ENCODE results near the gene EFCAB13. TPM values are rescaled to one million over a fixed set of nuclear protein-coding genes. Genes with fewer than 3 reads are reported as not detected.
A peak's percentile ranks its signal among the peaks of the same experiment; 100 is the strongest.

EFCAB13 gene
- total RNA-seq, 2 donors from 2014 or later, result 4.3 to 8.9 TPM

GRCh38 chr17:47320879-47321502 is 2.8 kb upstream of the EFCAB13 start:
- no peak for TF ChIP-seq CTCF (conservative IDR thresholded peaks at IDR 0.05)
- Mint-ChIP-seq H3K9me3 (peaks cover 9% of the 10 kb centered on the region), H3K4me1 (peaks cover 2% of the 10 kb centered on the region), H3K27ac (no peak overlapping the region), H3K27me3 (ENCODE audit: insufficient read depth) (peaks cover 25% of the 10 kb centered on the region), H3K36me3 (ENCODE audit: low read depth) (no peaks in the 10 kb centered on the region), H3K4me3 (no peak overlapping the region)
- Histone ChIP-seq H3K27me3 (ENCODE audit: control insufficient read depth, insufficient read depth, low read length, poor library complexity, severe bottlenecking) (no peaks in the 10 kb centered on the region), H3K4me3 (ENCODE audit: low read length) (no peak overlapping the region), H3K9me3 (ENCODE audit: control insufficient read depth, low read length) (peaks cover 16% of the 10 kb centered on the region), H3K4me1 (ENCODE audit: control insufficient read depth, insufficient read depth, low read length) (no peaks in the 10 kb centered on the region), H3K36me3 (ENCODE audit: control insufficient read depth, insufficient read depth, low read length) (no peaks in the 10 kb centered on the region), H3K9ac (ENCODE audit: extremely low read depth, low read length, poor library complexity, severe bottlenecking) (no peak overlapping the region), H3K27ac (ENCODE audit: low read depth, low read length) (no peak overlapping the region)
- 83 to 86% methylated on average over 3 to 5 of the region's 5 CpGs for WGBS, 2 experiments (ENCODE audit: insufficient coverage in 1 of 2, insufficient read length in 1 of 2)
- no peak for DNase-seq

- H3K27ac ChIP-seq (ENCODE audit: low read depth, low read length), result no peak overlapping the region
- peaks cover 3% of the 10 kb centered on the region for H3K4me1 ChIP-seq (ENCODE audit: control insufficient read depth, insufficient read depth, low read length)
- H3K27ac Mint-ChIP-seq, result peak overlapping the region; percentile 99
- H3K36me3 ChIP-seq (ENCODE audit: control insufficient read depth, insufficient read depth, low read length), result no peaks in the 10 kb centered on the region
- WGBS, 2 experiments (ENCODE audit: insufficient coverage in 1 of 2, insufficient read length in 1 of 2), result 79 to 84% methylated on average over 20 to 28 of the region's 28 CpGs
- H3K9me3 ChIP-seq (ENCODE audit: control insufficient read depth, low read length), result peaks cover 16% of the 10 kb centered on the region
- H3K4me3 ChIP-seq (ENCODE audit: low read length), result peak overlapping the region; percentile 74
- no peak for TF ChIP-seq CTCF (conservative IDR thresholded peaks at IDR 0.05)
- peak overlapping the region; percentile 74 for H3K4me3 Mint-ChIP-seq
- no peak overlapping the region for H3K9ac ChIP-seq (ENCODE audit: extremely low read depth, low read length, poor library complexity, severe bottlenecking)
- peaks cover 25% of the 10 kb centered on the region for H3K27me3 Mint-ChIP-seq (ENCODE audit: insufficient read depth)
- H3K9me3 Mint-ChIP-seq, result peaks cover 9% of the 10 kb centered on the region
- no peaks in the 10 kb centered on the region for H3K36me3 Mint-ChIP-seq (ENCODE audit: low read depth)
- H3K27me3 ChIP-seq (ENCODE audit: control insufficient read depth, insufficient read depth, low read length, poor library complexity, severe bottlenecking), result no peaks in the 10 kb centered on the region
- DNase-seq, result peak; percentile 89
- H3K4me1 Mint-ChIP-seq, result peaks cover 8% of the 10 kb centered on the region
Observed at GRCh38 chr17:47324224-47325020, 667 bp downstream of the EFCAB13 start.

DNA sequence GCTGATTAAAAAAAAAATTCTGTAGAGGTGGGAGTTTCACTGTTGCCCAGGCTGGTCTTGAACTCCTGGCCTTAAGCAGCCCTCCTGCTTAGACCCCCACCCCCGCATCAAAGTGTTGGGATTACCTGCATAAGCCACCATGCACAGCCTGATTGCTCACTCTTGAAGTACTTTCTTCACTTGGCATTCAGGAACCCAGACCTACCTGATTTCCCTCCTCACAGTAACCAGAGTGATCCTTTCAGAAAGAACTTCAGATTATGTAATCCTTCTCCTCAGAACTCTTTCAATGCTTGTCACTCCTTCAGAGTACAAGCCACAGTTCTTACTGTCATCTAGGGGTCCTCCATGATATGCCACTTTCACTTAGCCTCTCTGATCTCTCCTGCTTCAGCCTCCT is 1.4 kb downstream of the EFCAB13 start:
- Histone ChIP-seq H3K9ac (ENCODE audit: extremely low read depth, low read length, poor library complexity, severe bottlenecking) (no peak overlapping the region), H3K36me3 (ENCODE audit: control insufficient read depth, insufficient read depth, low read length) (no peaks in the 10 kb centered on the region), H3K4me1 (ENCODE audit: control insufficient read depth, insufficient read depth, low read length) (peaks cover 3% of the 10 kb centered on the region), H3K27me3 (ENCODE audit: control insufficient read depth, insufficient read depth, low read length, poor library complexity, severe bottlenecking) (no peaks in the 10 kb centered on the region), H3K27ac (ENCODE audit: low read depth, low read length) (no peak overlapping the region), H3K4me3 (ENCODE audit: low read length) (no peak overlapping the region), H3K9me3 (ENCODE audit: control insufficient read depth, low read length) (peaks cover 16% of the 10 kb centered on the region)
- no peak for DNase-seq
- WGBS, 2 experiments (ENCODE audit: insufficient coverage in 1 of 2, insufficient read length in 1 of 2), result 89% methylated on average over 1 of the region's 1 CpG; no CpG with 5 or more reads in 1 of the 2 experiments
- no peak for TF ChIP-seq CTCF (conservative IDR thresholded peaks at IDR 0.05)
- H3K4me3 Mint-ChIP-seq, result peak overlapping the region; percentile 74
- H3K4me1 Mint-ChIP-seq, result peaks cover 10% of the 10 kb centered on the region
- no peaks in the 10 kb centered on the region for H3K36me3 Mint-ChIP-seq (ENCODE audit: low read depth)
- H3K27ac Mint-ChIP-seq, result no peak overlapping the region
- peaks cover 25% of the 10 kb centered on the region for H3K27me3 Mint-ChIP-seq (ENCODE audit: insufficient read depth)
- peaks cover 9% of the 10 kb centered on the region for H3K9me3 Mint-ChIP-seq
